Smooth muscle cell (in vitro differentiated cells): ENCODE results near the gene GPR89B. TPM values are rescaled to one million over a fixed set of nuclear protein-coding genes. Genes with fewer than 3 reads are reported as not detected.

Experiments used
- DNase-seq: peaks from one replicate; lab custom pipeline; 2025; ENCODE audit not compliant: unreplicated experiment; lab: John Stamatoyannopoulos, UW
- H2AFZ ChIP-seq: fragments of 200-600 bp; sonication (generic); 2 replicates; pipeline ENCODE4 v1.6.0; 2016; ENCODE audit warnings: antibody characterized with exemption, low read depth, mild to moderate bottlenecking
- H3F3A ChIP-seq: fragments of 200-600 bp; sonication (generic); 2 replicates; pipeline ENCODE4 v1.6.0; 2017; ENCODE audit warnings: antibody characterized with exemption, low read depth
- H3K27ac ChIP-seq: fragments of 200-600 bp; sonication (generic); 2 replicates; pipeline ENCODE4 v1.5.1; 2016; ENCODE audit warnings: low read depth, mild to moderate bottlenecking
- H3K27me3 ChIP-seq: fragments of 200-600 bp; sonication (generic); 2 replicates; pipeline ENCODE4 v1.6.1; 2016; ENCODE audit warnings: low read depth, mild to moderate bottlenecking
- H3K36me3 ChIP-seq: fragments of 200-600 bp; sonication (generic); 2 replicates; pipeline ENCODE4 v1.5.1; 2016; ENCODE audit warnings: low read depth
- H3K4me1 ChIP-seq: fragments of 200-600 bp; sonication (generic); 2 replicates; pipeline ENCODE4 v1.5.1; 2016; ENCODE audit warnings: low read depth
- H3K4me2 ChIP-seq: fragments of 200-600 bp; sonication (generic); 2 replicates; pipeline ENCODE4 v1.6.0; 2016; ENCODE audit warnings: mild to moderate bottlenecking
- H3K4me3 ChIP-seq: fragments of 200-600 bp; sonication (generic); 2 replicates; pipeline ENCODE4 v1.5.1; 2016; ENCODE audit warnings: mild to moderate bottlenecking
- H3K79me2 ChIP-seq: fragments of 200-600 bp; sonication (generic); 2 replicates; pipeline ENCODE4 v1.6.0; 2016; ENCODE audit warnings: low read depth, mild to moderate bottlenecking
- H3K9ac ChIP-seq: fragments of 200-600 bp; sonication (generic); 2 replicates; pipeline ENCODE4 v1.6.0; 2016; ENCODE audit warnings: low read depth
- H3K9me3 ChIP-seq: fragments of 200-600 bp; sonication (generic); replicated peaks from 2 replicates; pipeline ENCODE4 v1.5.1; 2016; ENCODE audit warnings: low read depth
- H4K20me1 ChIP-seq: fragments of 200-600 bp; sonication (generic); 2 replicates; pipeline ENCODE4 v1.6.0; 2016; ENCODE audit warnings: low read depth
- WGBS: methylation state at CpG from one replicate; pipeline ENCODE4 v1.1.7; 2016; ENCODE audit warnings: low lambda C conversion rate; 5-methylcytosine and 5-hydroxymethylcytosine counted together
- polyA plus RNA-seq: library from polyadenylated mRNA; unstranded; fragments of >200 nt; fragmentation: Nextera tagmentation; extraction: Ambion mirVana; gene quantifications from 2 replicates; pipeline ENCODE4 v1.2.1, GENCODE V29; 2016
- total RNA-seq: library from RNA; depleted of rRNA; stranded (reverse); fragments of >200 nt; gene quantifications from 2 replicates; pipeline ENCODE4 v1.2.3, GENCODE V29; 2014
- TF ChIP-seq, protein P1 (sequence below): fragments of 200-600 bp; sonication (generic); IDR thresholded peaks from 2 replicates; pipeline ENCODE4 v1.5.1; 2017; ENCODE audit warnings: borderline replicate concordance, mild to moderate bottlenecking, antibody characterized with exemption; ENCODE audit not compliant: insufficient read depth, poor library complexity, severe bottlenecking

Gene GPR89B
- total and polyA plus RNA-seq, 2 experiments from 2014 or later, result 15.6 to 28.6 TPM

- Histone ChIP-seq H3F3A (no peaks in the 10 kb centered on the region), H3K36me3 (no peaks in the 10 kb centered on the region), H3K9me3 (no peaks in the 10 kb centered on the region), H4K20me1 (no peaks in the 10 kb centered on the region), H3K4me3 (no peak overlapping the region), H3K27ac (no peak overlapping the region), H3K27me3 (no peaks in the 10 kb centered on the region), H3K4me1 (no peaks in the 10 kb centered on the region), H2AFZ (no peak overlapping the region), H3K79me2 (no peaks in the 10 kb centered on the region), H3K4me2 (no peak overlapping the region), H3K9ac (no peak overlapping the region)
- TF ChIP-seq, protein P1, sequence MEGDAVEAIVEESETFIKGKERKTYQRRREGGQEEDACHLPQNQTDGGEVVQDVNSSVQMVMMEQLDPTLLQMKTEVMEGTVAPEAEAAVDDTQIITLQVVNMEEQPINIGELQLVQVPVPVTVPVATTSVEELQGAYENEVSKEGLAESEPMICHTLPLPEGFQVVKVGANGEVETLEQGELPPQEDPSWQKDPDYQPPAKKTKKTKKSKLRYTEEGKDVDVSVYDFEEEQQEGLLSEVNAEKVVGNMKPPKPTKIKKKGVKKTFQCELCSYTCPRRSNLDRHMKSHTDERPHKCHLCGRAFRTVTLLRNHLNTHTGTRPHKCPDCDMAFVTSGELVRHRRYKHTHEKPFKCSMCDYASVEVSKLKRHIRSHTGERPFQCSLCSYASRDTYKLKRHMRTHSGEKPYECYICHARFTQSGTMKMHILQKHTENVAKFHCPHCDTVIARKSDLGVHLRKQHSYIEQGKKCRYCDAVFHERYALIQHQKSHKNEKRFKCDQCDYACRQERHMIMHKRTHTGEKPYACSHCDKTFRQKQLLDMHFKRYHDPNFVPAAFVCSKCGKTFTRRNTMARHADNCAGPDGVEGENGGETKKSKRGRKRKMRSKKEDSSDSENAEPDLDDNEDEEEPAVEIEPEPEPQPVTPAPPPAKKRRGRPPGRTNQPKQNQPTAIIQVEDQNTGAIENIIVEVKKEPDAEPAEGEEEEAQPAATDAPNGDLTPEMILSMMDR, result no peak
- DNase-seq, result no peak
- WGBS, result 96% methylated on average over 3 of the region's 3 CpGs
Measured at GRCh38 chr1:147904726-147905125, 23.5 kb upstream of the GPR89B start.

- no peaks in the 10 kb centered on the region for H3K36me3 ChIP-seq
- WGBS, result 95% methylated on average over 44 of the region's 44 CpGs
Measured at GRCh38 chr1:147907786-147908509, 20.3 kb upstream of the GPR89B start.

GRCh38 chr1:147912553-147912952, 15.7 kb upstream of the GPR89B start:
- no peaks in the 10 kb centered on the region for H4K20me1 ChIP-seq
- H3K4me3 ChIP-seq, result no peak overlapping the region
- no peak overlapping the region for H2AFZ ChIP-seq
- no peak overlapping the region for H3K27ac ChIP-seq
- no peaks in the 10 kb centered on the region for H3K4me1 ChIP-seq
- H3F3A ChIP-seq, result no peaks in the 10 kb centered on the region
- no peak overlapping the region for H3K4me2 ChIP-seq
- H3K27me3 ChIP-seq, result no peaks in the 10 kb centered on the region
- no peaks in the 10 kb centered on the region for H3K9me3 ChIP-seq
- 52% methylated on average over 2 of the region's 2 CpGs for WGBS
- H3K79me2 ChIP-seq, result no peaks in the 10 kb centered on the region
- H3K9ac ChIP-seq, result no peak overlapping the region
- no peaks in the 10 kb centered on the region for H3K36me3 ChIP-seq
- no peak for DNase-seq
- TF ChIP-seq, protein P1, result no peak

More at GRCh38 chr1:147907786-147908509, 20.3 kb upstream of the GPR89B start:
- no peaks in the 10 kb centered on the region for H3F3A ChIP-seq
- H3K79me2 ChIP-seq, result no peaks in the 10 kb centered on the region
- H3K9me3 ChIP-seq, result no peaks in the 10 kb centered on the region
- H3K9ac ChIP-seq, result no peak overlapping the region
- H2AFZ ChIP-seq, result no peak overlapping the region
- H3K4me2 ChIP-seq, result no peak overlapping the region
- no peaks in the 10 kb centered on the region for H4K20me1 ChIP-seq
- no peak overlapping the region for H3K27ac ChIP-seq
- no peaks in the 10 kb centered on the region for H3K27me3 ChIP-seq
- TF ChIP-seq, protein P1, result no peak
- DNase-seq, result no peak
- H3K4me1 ChIP-seq, result no peaks in the 10 kb centered on the region
- no peak overlapping the region for H3K4me3 ChIP-seq
